Adipose tissue (tissue), 3 donors: Measurements from ENCODE around the gene FASTK. TPM values are rescaled to one million over a fixed set of nuclear protein-coding genes. Genes with fewer than 3 reads are reported as not detected.

Source experiments
- H3K27ac ChIP-seq: one replicate; pipeline ENCODE4 v1.5.1; 2013; ENCODE audit warnings: low read depth, low read length
- WGBS, 3 donors: extraction: QIAGEN DNeasy Blood & Tissue Kit; methylation state at CpG; one replicate each; pipeline ENCODE4 v1.1.7; 2013; 5-methylcytosine and 5-hydroxymethylcytosine counted together
- polyA plus RNA-seq, 3 donors: library from polyadenylated mRNA; stranded (reverse); fragments of 200-250 nt; gene quantifications; one replicate each; pipeline ENCODE4 v1.2.3, GENCODE V29; 2013
- donor health status: healthy with polysubstance abuse.
- donor health status: Bipolar disorder and iron deficiency.
- donor health status: healthy.

Gene FASTK
- polyA plus RNA-seq, 3 donors: 53.0 to 104 (median 91.8) TPM

- 87 to 97% (median 92%) methylated on average over 21 to 27 of the region's 27 CpGs for WGBS, 3 donors
- H3K27ac ChIP-seq: no peak overlapping the region
These were observed 39.3 kb upstream of the FASTK start for GRCh38 chr7:151119902-151120301.

- H3K27ac ChIP-seq: no peak overlapping the region
These were observed 38.4 kb upstream of the FASTK start for GRCh38 chr7:151119055-151119415.

GRCh38 chr7:151118108-151119054, 37.8 kb upstream of the FASTK start:
- WGBS, 3 donors: 92 to 96% (median 94%) methylated on average over 38 of the region's 38 CpGs
- H3K27ac ChIP-seq: no peak overlapping the region

More at GRCh38 chr7:151119055-151119415, 38.4 kb upstream of the FASTK start:
- WGBS, 3 donors: 92 to 95% (median 94%) methylated on average over 13 of the region's 13 CpGs

- no peak overlapping the region for H3K27ac ChIP-seq
- 77 to 93% (median 85%) methylated on average over 12 of the region's 12 CpGs for WGBS, 3 donors
These were observed 37.0 kb upstream of the FASTK start for GRCh38 chr7:151117565-151117964.

- no peak overlapping the region for H3K27ac ChIP-seq
- WGBS, 3 donors: 92 to 93% (median 93%) methylated on average over 23 to 27 of the region's 27 CpGs
These were observed 36.2 kb upstream of the FASTK start for GRCh38 chr7:151116603-151117440.

- 67 to 86% (median 80%) methylated on average over 14 of the region's 14 CpGs for WGBS, 3 donors
- H3K27ac ChIP-seq: no peak overlapping the region
These were observed 35.3 kb upstream of the FASTK start for GRCh38 chr7:151115836-151116418.

GRCh38 chr7:151115121-151115835, 34.7 kb upstream of the FASTK start:
- 10 to 21% (median 14%) methylated on average over 76 to 114 of the region's 114 CpGs for WGBS, 3 donors
- no peak overlapping the region for H3K27ac ChIP-seq

- 28 to 41% (median 30%) methylated on average over 74 to 101 of the region's 101 CpGs for WGBS, 3 donors
- H3K27ac ChIP-seq: no peak overlapping the region
These were observed 33.8 kb upstream of the FASTK start for GRCh38 chr7:151114151-151115090.

- H3K27ac ChIP-seq: no peak overlapping the region
- WGBS, 3 donors: 54 to 80% (median 79%) methylated on average over 13 of the region's 13 CpGs
These were observed 32.9 kb upstream of the FASTK start for GRCh38 chr7:151113344-151114150.

- 18 to 43% (median 38%) methylated on average over 20 of the region's 20 CpGs for WGBS, 3 donors
- no peak overlapping the region for H3K27ac ChIP-seq
These were observed 30.5 kb upstream of the FASTK start for GRCh38 chr7:151110941-151111645.

GRCh38 chr7:151110236-151110940, 29.8 kb upstream of the FASTK start:
- H3K27ac ChIP-seq: no peak overlapping the region
- 76 to 78% (median 76%) methylated on average over 11 of the region's 11 CpGs for WGBS, 3 donors

GRCh38 chr7:151109094-151110048, 28.8 kb upstream of the FASTK start:
- 64 to 77% (median 70%) methylated on average over 15 of the region's 15 CpGs for WGBS, 3 donors
- no peak overlapping the region for H3K27ac ChIP-seq

GRCh38 chr7:151107882-151108281, 27.3 kb upstream of the FASTK start:
- WGBS, 3 donors: 74 to 82% (median 79%) methylated on average over 10 of the region's 10 CpGs
- H3K27ac ChIP-seq: no peak overlapping the region
